Stimulated activated CD4-positive, alpha-beta T cell treated with anti-CD3 and anti-CD28 coated beads, Interleukin-1b, Interleukin-23, amount 100 ng/mL, for 24 hours (primary cell): ENCODE data around the gene PRKN.

Source experiments
- DNase-seq, 4 experiments: peaks; one replicate each; pipeline ENCODE4 v3.0.0-alpha.2; 2020; ENCODE audit warnings: low read depth in 4 of 4, low spot score in 1 of 4

PRKN gene

DNA sequence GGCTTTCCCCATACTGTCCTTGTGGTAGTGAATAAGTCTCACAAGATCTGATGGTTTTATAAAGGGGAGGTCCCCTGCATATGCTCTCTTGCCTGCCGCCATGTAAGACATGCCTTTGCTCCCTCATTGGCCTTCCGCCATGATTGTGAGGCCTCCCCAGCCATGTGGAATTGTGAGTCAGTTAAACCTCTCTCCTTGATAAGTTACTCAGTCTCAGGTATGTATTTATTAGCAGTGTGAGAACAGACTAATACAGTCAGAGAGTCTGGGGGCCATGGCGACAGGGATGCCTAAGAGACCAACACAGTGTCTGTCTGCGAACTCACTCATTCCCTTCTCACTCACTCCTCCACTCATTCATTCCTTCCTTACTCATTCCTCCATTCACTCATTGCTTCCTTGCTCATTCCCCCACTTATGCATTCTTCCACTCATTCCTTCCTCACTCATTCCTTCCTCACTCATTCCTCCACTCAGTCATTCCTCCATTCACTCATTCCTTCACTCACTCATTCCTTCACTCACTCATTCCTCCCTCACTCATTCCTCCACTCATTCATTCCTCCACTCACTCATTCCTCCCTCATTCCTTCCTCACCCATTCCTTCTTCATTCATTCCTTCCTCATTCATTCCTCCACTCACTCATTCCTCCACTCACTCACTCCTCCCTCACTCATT lies 1316.2 kb downstream of the PRKN start:
- no peak for DNase-seq

DNA sequence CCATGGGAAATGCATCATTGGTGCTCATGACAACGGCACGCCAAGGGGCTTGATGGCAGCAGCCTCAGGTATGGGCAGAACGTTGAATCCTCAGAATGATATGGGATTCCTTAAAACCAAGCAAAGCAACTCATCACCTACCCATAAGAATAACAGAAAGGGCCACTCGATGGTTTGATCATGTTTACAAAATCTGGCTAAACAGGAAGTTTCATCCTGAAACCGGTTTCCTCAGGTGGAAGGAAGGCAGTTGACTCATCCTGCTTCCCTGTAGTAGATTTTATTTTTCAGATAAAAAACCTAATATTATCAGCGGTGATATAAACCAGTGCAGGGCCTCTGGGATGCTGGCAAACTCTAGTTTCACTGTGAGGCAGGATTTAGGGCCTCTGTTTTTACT lies 1316.8 kb downstream of the PRKN start:
- no peak for DNase-seq

DNA sequence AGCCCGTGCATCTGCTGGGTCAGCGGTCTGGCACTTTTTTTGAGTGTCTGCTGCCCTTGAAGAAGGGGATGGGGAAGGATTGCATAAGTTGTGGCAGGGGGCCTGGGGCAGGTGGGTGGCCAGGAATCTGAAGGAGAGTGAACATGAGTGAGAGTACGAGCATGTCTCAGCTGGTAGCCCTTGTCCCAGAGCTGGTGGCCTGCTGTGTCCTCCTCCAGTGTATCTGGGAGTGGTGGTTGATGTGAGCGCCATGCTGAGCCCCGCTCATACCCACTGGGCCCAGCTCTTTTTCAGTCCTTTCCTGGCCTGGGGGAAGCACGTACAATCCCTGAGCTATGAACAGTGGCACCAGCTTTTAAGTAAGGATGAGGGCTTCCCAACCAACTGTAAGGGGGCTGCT lies 1317.5 kb downstream of the PRKN start:
- DNase-seq: no peak

DNA sequence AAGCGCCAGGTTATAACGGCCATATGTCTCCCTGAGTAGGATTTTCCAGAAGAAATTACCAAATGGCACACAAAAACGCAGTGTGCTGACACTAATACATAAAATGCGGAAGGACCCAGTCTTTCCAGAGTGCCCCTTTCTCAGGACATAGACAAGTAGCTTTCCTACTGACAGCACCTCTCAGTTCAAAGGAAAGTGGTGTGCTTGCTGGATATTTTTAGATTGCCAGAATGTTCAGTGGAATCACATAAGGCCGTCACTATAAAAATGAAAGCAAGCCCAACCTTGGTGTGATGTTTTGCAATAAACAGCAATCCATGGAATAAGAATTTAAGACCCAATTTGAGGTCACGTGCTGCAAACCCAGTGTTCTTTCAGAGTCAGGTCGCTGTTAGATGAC lies 1318.2 kb downstream of the PRKN start:
- DNase-seq: no peak

DNA sequence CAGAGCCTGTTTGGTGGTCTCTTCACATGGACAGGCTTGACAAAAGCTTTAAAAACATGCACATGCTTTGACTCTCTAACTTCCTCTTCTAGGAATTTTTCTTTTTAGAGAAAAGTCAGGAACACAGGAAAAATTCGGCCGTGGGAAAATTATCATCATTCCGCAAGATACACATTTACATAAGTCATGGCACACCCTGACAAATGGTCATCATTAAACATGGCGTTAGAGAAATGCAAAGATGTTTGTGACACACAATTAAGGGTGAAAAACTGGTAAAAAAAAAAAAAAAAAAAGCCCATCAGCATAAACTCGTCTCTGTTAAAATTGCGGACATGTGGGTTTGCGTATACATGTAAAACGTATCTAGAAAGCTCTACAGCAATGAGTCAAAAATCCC lies 1319.5 kb downstream of the PRKN start:
- DNase-seq: no peak

DNA sequence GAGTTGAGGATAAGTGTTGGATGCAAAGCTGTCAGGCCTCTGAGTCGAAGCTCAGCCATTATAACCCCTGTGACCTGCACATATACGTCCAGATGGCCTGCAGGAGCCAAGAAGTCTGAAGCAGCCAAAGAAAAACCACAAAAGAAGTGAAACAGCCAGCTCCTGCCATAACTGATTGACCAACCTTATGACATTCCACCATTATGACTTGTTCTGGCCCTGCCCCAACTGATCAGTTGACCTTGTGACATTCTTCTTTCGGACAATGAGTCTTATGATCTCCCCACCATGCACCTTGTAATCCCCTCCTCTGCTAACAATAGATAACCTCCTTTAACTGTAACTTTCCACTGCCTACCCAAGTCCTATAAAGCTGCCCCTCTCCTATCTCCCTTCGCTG lies 1320.0 kb downstream of the PRKN start:
- no peak for DNase-seq

DNA sequence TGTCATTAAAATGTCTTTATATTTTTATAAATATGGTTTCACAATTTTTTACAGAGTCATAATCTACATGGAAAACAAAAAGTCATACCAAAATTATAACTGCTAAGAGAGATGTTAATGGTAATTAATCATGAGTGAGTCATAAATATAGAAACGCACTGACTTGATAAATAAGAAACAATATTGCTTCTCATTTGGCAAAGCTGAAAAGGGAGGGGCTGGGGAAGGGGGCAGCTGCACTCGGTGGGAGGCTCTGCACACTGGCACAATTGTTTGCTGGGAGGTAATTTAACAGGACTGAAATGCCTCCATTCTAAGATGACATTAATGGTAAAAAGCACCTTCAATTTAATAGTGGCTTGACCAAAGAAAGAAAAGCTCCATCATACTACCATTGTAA lies 1320.5 kb downstream of the PRKN start:
- DNase-seq: no peak

DNA sequence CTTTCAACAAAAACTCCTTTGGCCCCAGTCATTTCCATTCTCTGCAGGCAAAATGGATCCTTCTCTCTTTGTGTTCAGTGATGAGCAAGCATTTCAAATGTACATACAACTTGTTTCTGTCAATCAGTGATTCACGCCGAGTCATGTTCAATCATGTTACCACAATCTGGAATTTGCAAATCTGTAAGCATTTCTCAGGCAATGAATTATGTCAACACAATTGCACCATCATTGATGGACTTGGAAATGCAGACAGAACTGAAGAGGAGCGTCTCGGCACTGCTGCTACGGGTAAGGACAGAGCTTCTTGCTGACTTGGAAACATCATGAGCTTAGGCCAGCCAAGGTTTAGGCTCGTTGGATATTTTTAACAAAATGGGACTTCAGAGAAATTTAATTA lies 1320.9 kb downstream of the PRKN start:
- DNase-seq: no peak

DNA sequence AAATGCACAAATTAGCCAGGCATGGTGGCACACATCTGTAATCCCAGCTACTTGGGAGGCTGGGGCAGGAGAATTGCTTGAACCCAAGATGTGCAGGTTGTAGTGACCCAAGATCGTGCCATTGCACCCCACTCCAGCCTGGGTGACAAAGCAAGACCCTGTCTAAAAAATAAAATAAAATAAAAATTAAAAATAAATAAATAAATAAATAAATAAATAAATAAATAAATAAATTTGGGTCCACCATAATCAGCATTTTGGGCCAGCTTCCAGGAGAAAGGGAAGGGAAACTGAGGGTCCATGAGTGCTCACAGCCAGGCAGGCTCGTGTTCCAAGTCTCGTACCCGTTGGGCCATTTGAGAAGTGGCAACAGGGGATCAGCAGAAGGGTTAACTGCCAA lies 1322.1 kb downstream of the PRKN start:
- DNase-seq: no peak

DNA sequence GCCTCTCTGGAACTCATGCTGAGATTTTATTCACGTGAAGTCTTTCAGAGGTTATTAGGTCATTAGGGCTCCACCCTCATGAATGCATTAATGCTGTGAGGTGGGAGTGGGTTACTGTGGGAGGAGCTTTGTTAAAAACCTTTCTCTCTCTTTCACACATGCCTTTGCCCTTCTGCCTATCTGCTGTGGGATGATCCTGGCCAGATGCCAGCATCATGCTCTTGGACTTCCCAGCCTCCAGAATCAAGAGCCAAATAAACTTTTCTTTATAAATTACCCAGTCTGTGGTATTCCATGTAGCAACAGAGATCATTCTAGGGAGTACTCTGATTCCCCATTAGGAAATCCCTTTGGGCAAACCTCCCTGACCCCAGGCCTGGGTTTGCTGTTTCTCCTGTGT lies 1323.8 kb downstream of the PRKN start:
- no peak for DNase-seq

DNA sequence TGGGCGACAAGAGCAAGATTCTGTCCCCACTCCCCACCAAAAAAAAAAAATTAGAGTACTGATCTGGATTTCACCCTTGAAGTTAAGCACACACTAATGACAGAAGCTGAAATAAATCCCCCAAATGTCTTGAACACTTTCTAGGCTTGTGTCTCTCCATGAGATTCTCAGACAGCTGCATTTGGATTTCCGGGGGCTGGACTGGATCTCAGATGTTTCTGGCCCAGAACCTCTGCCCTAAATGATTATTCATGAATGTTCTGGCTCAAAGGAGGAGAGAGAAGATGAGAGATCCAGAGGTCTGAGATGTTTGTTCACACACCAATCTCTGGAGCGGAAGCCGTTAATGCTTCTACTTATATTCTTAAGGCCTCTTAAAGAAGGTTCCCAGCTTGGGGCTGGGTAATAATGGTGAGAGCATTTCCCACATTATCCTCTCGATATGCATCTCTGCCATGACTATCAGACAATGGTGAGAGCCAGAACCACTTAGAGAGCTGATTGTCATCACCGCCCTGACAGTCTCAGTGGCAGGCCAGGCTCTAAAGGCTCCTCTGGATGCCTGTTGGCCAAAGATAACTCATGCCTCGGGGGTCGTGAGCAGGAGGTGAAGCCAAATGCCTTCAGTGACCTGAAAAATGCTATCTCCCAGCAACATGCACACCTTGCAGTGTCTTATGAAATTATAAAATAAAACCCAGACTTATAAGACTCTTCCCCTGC lies 1325.8 kb downstream of the PRKN start:
- no peak for DNase-seq

DNA sequence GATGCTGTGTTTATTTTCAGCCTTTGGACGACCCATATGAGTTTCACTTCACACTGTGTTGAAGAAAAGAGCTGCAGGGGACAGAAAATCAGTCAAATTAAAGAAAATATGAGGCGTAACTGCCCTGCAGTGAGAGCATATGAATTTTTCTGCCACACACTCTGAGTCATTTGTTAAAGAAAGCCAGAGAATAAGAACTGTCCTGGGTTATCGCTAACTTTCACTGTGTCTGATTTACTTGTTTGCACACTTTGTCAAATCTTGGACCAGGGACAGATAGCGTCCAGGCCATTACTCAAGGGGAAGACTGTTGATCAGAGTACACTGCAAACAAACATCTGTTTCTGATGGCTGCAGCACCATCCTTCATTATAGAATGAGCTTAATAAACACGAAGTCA lies 1326.9 kb downstream of the PRKN start:
- no peak for DNase-seq

DNA sequence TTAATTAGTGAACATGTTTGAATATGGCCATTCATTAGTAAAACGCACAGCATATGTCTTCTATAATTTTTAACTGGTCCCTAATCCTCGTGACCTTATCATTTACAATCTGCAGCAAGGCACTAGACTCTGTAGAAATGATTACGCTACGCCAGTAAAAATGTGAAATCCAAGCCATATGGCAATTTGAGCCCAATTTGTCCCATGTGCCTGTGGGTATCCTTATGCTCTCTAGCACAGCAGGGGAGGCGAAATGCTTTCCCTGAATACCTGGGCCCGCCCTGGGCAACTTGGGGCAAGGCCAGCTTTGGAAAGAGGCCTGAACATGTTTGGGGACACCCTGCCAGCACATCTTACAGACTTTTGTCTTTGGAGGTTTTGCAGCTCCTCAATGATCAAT lies 1331.0 kb downstream of the PRKN start:
- DNase-seq: no peak

DNA sequence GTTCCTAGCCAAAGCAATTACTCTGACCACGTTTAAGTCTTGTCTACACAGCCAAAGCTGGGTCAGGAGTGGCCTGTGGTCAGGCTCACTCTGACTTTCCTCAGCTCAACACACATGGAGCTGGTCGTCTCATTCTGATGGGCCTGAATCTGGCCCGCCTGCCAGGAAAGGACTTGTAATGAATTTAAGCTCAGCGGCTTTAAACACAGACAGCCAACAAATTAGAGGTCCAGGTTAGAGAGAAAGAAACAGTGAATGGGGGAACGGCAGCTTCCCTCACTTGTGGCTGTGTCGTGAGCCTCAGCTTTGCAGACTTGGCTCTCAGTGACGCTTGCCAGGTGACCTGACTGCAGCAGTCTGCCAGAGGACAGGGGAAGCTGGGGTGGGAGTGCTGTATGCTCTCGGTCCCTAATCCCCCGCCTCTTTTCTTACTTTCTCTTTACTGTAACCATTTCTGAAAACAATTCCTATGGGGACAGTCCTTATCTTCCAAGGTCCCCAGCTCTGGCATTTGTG lies 1331.8 kb downstream of the PRKN start:
- no peak for DNase-seq

DNA sequence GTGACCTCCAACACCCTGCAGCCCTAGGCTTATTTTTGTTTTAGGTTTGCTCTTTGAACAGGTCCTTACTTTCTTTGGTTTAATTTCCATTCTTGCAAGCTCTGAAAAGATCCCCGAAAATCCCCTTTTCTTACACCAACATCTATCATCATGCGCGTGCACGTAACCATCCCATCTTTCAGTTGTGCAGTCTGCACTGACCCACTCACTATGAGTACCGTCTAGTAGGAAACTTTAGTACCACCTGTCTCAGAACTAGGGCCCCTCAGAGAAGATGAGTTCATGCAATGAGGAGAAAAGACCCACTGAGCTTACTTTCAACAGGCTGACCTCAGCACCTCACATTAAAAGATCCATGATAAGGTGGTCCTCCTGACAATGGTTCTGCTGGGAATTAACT lies 1333.1 kb downstream of the PRKN start:
- DNase-seq: no peak

DNA sequence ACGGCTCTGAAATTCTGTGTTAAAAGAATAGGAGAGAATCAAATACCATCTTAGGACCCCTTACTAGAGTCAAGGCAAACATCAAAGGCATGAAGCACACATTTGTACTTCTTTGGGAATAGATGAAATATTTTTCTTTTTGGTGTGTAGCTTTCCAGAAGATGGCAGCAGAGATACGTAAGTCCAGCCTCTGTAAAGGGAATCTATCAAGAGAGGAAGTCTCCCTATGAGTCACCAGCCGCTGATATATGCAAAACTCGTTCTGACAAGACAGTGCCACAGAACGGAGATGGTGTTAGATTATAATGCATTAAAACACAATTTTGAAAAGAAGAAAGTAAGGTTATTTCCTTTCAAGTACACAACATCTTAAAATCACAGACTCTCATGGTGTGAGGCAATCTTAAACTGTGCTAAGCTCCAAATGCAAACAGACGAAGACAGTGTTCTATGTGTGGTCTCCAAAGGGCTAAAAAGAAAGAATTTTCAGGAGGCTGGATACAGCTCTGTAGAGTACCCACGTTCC lies 1333.7 kb downstream of the PRKN start:
- peak; percentile 10 to 30 (median 28) for DNase-seq

DNA sequence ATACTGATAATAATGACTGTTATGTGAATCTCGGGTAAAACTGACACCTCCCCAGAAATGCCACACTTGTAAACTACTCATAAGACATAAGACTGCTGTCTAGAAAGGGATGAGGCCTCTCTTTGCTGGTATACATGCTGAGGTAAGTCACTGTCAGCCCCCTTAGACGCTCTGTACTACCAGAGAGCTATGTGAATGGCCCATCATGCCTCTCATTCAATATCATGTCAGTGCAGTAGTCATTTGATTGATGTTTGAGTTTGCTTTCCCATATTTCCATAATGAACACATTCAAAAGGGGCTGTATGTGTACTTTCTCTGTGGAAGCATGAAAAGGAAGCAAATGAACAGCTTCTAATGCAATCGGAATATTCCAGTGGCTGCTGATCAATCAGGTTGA lies 1334.3 kb downstream of the PRKN start:
- no peak for DNase-seq

DNA sequence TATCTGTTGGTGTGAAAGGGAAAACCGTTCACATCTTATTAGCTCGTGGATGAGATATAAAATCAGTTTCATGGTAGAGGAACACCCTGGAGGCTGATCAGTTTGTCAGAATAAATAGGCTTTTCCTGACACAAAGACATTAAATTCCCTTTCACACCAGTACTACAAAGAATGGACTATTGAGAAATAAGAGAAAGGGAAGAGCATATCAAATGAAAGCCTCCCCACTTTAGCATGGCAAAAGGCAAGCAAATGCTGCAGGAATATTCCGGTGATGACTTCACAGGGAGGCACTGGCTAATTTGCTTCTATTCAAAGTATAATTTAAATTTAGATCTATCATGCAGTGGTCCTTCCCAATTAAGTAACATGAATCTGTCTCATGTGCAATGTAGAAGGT lies 1337.8 kb downstream of the PRKN start:
- DNase-seq: no peak

DNA sequence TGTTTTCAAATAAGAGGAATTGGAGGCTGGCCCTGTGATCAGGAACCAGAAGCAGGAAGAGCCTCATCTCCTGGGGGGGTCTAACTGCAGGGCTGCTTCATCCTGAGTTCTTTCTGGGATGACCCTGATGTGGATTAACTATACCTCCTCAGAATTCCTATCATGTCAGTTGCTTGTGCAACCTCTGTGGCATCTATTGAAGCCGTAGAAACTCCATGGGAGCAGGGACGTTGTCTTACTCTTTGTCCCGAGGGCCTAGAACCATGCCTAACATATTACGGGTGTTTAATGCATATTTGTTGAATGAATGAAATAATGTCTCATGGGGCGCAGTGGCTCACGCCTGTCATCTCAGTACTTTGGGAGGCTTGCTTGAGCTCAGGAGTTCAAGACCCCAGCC lies 1343.6 kb downstream of the PRKN start:
- DNase-seq: no peak

DNA sequence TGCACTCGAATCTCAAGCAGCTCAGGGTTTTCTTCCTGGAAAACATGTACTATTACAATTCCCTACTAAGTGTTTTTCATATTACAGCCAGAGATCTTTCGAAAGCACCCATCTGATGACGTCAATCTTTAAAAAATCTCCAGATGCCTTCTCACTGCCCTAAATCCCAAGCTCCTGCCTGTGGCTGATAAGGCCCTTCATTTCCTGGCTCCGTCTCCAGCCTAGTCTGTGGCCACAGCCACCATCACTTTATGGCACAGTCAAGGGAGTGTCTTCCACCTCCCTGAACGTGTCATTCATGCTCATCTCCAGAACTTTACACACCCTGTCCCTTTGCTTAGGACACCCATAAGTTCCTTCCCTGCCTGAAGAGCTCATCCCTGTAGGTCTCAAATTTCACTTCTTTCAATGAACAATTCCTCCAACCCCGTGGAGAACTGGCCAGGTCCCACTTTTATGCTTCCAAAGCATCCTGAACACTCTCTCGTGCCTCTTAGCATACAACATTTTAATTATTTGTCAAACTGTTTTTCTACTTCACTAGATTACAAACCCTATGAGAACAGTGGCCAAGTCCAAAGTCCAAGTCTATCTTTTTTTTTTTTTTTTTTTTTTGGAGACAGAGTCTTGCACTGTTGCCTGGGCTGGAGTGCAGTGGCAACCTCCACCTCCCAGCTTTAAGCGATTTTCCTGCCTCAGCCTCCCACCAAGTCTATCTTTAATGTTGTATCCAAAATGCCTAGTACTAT lies 1347.6 kb downstream of the PRKN start:
- no peak for DNase-seq

DNA sequence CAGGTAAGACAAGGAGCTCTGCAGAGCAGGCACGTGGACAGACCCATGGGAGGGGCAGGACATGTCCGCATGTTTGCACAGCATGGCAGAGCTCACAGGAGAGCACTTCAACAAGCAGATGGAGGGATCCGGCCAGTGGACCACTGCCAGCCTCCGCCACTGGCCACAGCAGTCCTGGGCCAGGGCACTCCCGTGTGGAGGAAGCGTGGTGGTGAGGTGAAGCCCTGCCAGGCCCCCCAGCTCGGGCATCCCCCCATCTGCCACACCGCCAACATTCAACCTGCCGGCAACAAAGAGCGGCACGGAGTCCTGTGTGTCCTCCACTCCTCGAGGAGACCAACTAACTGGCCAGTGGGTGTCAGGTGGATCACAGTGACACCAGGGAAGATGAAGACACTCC lies 1349.5 kb downstream of the PRKN start:
- DNase-seq: no peak

DNA sequence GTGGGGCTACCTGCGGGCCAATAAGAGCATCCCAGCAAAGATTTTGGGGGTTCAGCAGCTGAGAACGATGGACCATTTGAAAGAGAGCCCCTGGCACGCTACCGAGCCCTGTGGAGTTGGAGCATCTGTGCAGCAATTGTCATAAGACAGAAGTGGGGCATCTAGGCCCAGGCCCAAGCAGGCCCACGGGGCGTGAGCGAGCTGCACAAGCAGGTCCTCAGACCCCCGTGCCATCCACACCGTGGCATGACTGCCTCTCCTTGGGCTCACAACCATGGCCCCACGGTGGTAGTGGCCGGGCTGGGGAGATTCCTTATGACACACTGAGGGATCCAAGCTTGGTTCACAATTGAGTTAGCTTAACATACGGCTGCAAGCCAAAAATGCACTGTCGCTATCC lies 1350.5 kb downstream of the PRKN start:
- DNase-seq: no peak
